Raji (cell line): Measurements from ENCODE around the gene TMEM82.
A peak's percentile ranks its signal among the peaks of the same experiment; 100 is the strongest.

Source experiments
- POLR2A ChIP-seq: IDR thresholded peaks from 2 replicates; pipeline ENCODE4 v1.6.1; 2011; ENCODE audit warnings: low read depth, low read length, control low read depth; ENCODE audit not compliant: insufficient read depth

TMEM82 gene

DNA sequence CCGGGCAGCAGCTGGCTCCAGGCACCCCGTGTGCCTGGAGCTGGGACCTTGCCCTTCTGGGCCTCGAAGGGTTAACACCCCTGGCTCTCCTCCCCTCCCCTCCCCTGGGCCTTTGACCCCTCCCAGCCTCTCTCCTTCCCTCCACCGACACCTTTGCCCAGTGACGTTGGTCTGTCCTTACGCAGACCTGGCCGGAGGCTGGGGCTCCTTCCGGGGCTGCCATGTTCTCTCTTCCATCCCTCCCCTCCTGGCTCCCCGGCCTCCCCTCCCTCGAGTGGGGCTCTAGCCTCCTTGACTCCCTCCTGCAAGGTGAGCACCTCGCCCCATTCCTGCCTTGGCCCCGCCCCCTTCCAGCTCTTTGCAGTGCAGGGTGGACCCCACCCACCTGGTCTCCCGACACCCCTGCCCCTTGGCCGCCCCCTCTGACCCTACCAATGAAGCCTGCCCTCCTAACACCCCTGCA lies at the start of gene TMEM82:
TMEM82 (plus strand) TSS at position 161 of the 463 bp plus-strand sequence; CDS start at position 222, 61 bp downstream.
- TF ChIP-seq POLR2A, result no peak

DNA sequence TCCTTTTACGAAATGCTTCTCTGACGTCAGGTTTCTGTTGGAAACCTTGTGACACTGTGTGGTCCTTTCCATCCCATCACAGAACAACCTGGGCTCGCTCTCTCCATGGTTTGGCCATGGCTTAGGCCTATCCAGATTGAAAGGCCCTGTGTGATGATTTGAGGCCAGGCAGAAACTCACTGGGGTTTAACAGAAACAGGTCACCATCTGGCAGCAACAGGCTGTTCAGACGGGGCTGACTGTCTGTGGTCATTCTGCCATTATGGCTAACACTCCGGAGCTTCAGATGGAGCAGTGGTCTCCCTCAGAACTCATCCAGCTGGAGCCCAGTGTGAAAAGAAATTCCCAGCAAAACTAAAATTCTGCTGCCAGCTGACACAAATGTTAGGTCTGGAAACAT lies 48.9 kb upstream of the TMEM82 start:
- no peak for TF ChIP-seq POLR2A

- peak; percentile 49 for TF ChIP-seq POLR2A
Observed at GRCh38 chr1:15696956-15697521, 45.3 kb upstream of the TMEM82 start.

DNA sequence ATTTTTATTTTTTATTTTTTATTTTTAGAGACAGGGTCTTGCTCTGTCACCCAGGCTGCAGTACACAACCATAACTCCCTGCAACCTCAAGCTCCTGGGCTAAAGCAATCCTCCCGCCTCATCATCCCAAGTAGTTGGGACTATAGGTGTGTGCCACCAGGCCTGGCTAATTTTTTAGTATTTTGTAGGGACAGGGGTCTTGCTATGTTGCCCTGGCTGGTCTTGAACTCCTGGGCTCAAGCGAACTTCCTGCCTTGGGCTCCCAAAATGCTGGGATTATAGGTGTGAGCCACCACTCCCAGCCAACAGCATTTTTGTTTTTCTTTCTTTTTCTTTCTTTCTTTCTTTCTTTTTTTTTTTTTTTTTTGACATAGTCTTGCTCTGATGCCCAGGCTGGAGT lies 44.1 kb upstream of the TMEM82 start:
- TF ChIP-seq POLR2A, result no peak

DNA sequence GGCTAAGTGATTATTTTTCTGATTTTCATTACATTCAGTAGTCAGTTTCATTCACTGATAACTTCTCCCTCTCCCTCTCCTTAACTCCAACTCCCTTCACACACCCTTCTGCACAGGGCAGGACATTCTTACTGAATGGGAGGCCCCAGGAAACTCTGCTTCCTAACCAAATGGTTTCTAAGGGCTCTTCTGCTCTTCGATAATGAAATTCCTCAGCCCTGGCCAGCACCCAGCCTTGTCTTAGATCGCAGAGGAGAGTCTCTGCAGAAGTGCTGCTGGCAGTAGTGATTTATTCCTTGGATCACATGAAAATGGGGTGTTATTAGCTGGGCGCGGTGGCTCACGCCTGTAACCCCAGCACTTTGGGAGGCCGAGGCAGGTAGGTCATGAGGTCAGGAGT lies 41.8 kb upstream of the TMEM82 start:
- no peak for TF ChIP-seq POLR2A

GRCh38 chr1:15701784-15702183 lies 40.5 kb upstream of the TMEM82 start:
- TF ChIP-seq POLR2A, result no peak

DNA sequence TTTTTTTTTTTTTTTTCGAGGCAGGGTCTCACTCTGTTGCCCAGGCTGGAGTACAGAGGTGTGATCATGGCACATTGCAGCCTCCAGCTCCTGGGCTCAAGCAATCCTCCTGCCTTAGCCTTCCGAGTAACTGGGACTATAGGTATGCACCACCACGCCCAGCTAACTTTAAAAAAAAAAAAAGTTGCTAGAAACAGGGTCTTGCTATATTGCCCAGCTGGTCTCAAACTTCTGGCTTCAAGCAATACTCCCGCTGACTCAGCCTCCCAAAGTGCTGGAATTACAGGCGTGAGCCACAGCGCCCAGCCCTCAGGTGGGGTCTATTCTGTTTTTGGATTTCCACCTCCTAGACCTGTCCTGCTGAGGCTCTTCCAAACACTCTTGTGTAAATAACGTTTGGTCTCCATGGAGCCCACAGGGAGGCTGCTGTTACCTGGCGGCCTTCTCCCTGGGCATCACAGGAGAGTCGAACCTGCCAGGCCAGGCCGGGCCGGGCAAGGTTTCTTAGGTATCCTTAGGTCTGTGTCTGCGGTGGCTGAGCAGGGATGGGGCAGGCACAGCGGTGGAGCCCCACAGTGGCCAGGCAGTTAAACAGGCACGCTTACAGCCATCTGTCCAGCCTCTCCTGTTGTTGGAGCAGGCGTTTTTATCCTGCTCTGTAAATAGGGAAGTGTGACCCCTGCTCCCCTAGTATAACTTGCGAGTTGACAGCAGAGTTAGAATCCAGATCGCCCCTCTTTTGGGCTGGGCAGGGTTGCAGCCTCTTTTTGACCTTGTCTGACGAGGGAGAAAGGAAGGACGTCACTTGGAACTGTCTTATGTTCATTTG lies 39.4 kb upstream of the TMEM82 start:
- TF ChIP-seq POLR2A, result no peak

- TF ChIP-seq POLR2A, result no peak
Observed at GRCh38 chr1:15703562-15703961, 38.7 kb upstream of the TMEM82 start.

DNA sequence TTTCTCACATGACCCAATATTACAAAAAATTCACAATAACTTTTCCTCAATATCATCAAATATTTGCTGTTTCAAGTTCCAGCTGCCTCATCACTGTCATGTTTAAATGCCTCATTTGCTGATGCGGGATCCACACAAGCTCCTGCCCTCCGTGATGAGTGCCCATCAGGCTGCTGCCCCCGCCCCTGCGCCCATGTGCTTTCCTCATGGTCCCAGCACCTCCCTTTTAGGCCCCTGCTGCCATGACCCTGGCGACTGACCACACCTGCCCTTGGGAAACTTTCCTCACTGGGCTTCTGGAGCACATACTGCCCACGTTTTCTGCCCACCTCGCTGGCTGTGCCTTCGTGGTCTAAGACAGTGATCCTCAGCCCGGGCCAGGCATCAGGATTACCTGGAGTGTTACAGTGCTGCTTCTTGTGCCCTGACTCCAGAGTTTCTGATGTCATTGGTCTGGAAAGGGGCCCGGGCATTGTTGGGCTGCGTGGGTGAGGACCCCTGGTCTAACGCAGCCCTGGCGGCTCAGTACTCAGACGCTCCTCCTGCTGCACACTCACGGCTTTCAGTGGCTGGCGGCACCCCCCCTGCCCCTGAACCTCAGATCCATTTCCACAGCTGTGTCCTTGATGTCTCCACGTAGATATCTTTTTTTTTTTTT lies 37.6 kb upstream of the TMEM82 start:
- TF ChIP-seq POLR2A, result no peak

DNA sequence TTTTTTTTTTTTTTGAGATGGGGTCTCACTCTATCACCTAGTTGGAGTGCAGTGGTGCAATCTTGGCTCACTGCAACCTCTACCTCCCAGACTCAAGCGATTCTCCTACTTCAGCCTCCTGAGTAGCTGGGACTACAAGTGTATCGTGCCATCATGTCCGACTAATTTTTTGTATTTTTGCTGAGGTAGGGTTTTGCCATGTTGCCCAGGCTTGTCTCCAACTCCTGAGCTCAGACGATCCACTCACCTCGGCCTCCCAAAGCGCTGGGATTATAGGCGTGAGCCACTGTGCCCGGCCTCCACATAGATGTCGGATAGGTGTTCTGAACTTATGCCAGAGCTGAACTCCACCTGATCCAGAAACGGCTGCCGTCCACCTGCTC lies 37.1 kb upstream of the TMEM82 start:
- no peak for TF ChIP-seq POLR2A

DNA sequence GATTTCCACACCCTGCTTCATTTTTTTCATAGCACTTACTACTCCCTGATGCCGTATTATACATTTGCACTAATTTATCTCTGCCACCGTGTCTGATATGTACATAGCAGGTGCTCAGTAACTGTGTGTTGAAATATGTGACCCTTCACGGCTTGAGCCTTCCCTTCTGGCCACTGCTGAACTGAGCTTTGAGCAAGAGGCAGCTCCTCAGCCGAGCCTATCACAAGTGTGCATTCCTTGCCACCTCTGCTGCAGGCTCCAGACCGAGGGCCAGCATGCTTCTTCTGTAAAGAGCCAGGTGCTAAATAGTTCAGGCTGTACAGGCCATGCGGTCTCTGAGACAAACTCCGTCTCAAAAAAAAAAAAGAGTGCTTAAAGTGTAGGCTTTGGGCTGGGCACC lies 35.5 kb upstream of the TMEM82 start:
- no peak for TF ChIP-seq POLR2A

DNA sequence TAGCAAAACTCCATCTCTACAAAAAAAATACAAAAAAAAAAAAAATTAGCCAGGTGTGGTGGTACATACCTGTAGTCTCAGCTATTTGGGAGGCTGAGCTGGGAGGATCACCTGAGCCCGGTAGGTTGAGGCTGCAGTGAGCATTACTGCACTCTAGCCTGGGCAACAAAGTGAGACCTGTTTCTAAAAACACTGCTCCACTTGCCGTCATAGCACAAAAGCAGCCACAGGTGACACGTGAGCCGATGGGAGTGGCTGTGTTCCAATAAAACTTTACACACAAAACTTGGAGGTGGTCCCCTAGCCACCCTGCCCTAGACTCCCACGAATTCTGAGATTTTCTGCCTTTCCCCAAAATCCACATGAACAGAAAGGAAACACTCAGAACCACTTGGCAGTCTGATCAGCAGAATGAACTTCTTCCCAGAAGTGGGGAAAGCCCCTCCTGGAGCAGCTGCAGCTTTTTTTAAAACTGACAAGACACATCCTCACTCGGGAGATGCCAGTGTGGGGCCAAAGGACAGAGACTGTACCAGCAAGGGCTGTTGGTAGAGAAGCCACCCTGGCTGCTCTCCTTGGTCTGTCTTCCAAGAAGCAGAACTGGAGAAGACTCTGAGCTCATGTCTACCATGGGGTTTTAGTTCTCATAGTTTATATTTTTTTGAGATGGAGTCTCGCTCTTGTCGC lies 34.9 kb upstream of the TMEM82 start:
- TF ChIP-seq POLR2A, result no peak

- no peak for TF ChIP-seq POLR2A
Observed at GRCh38 chr1:15708486-15709137, 33.7 kb upstream of the TMEM82 start.

DNA sequence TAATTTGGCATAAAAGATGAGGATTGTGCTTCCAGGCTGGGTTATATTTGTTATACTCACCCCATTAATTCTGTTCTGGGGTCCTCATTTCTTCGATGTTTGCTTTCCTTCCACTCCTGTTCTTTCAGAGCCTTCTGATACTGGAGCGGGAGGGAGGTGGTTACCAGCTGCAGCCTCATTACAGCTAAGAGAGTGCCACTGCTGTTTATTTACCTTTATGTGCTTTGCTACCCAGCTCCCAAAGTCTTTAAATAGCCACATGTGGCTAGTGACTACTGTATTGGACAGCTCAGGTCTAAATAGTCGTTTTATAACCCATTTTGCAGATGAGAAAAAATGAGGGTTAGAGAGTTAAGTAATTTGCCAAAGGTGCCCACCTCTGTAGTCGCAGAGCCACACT lies 33.1 kb upstream of the TMEM82 start:
- no peak for TF ChIP-seq POLR2A

DNA sequence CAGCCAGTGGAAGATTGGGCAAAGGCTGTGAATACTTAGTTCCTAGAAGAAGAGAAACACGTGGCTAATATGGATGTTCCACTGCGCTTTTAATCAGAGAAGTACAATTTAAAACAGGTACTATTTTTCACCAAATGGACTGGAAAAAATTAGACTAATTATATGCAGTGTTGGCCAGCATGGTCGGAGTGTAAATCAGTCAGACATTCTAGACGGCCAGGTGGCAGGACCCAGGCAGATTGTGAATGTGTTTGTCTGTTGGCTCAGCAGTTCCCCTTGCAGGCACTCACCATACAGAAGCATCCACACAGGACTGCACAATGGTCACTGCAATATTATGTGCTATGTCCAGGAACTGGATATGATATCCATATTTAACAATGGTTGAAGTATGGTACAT lies 30.1 kb upstream of the TMEM82 start:
- no peak for TF ChIP-seq POLR2A
